LNCaP clone FGC (cell line): ENCODE results near the gene SS18L1.

Experiments
- DNase-seq: peaks from one replicate; pipeline ENCODE4 v3.0.0-alpha.2; 2011; ENCODE audit warnings: low read depth
- H3K4me3 ChIP-seq: 2 replicates; pipeline ENCODE4 v1.5.1; 2011; ENCODE audit warnings: mild to moderate bottlenecking, low read depth, low read length, control low read depth
- TF ChIP-seq, protein P1 (sequence below): IDR thresholded peaks from 2 replicates; pipeline ENCODE4 v1.5.1; 2012; ENCODE audit warnings: mild to moderate bottlenecking; ENCODE audit not compliant: control insufficient read depth, insufficient read depth; ENCODE audit errors: extremely low read depth

The SS18L1 gene

DNA sequence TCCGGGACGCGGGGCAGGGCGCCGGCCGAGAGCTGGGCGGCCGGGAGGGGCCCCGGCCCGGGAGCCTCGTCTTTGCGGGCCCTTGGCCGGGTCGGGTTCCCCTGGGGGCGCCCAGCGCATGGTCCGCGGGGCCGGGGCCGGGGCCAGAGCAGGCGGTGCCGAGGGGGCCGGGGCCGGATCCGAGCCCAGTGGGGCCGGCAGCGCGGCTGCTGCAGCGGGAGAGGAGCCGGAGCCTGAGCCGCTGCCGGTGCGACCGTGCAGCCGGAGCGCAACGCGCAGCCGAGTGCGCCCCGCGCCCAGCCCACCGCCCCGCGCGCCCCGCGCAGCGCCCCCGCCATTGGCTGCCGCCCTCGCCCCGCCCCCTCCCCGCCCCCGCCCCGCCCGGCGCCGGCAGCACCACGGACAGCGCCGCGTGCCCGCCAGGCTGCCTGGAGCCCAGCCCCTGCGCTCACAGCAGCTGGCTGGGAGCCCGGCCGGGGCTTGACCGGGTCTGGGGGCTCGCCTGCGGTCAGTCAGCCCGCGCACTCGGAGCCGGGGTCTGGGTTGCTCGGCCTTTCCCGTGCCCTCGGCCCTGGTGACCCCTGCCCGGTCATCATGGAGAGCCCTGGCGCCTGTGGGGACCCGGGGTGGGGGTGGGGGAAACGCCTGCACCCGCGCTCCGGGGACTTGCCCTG is 76.6 kb downstream of the SS18L1 start, which contains the start of gene HRH3:
TSS of gene HRH3 (minus strand) at position 287 of the 674 bp plus-strand sequence. CDS start 308 bp downstream, outside the sequence.
- H3K4me3 ChIP-seq: peak within 1 kb of the TSS; percentile 18; the same call in 1 of the 2 replicates
- DNase-seq: no peak
- TF ChIP-seq, protein P1, sequence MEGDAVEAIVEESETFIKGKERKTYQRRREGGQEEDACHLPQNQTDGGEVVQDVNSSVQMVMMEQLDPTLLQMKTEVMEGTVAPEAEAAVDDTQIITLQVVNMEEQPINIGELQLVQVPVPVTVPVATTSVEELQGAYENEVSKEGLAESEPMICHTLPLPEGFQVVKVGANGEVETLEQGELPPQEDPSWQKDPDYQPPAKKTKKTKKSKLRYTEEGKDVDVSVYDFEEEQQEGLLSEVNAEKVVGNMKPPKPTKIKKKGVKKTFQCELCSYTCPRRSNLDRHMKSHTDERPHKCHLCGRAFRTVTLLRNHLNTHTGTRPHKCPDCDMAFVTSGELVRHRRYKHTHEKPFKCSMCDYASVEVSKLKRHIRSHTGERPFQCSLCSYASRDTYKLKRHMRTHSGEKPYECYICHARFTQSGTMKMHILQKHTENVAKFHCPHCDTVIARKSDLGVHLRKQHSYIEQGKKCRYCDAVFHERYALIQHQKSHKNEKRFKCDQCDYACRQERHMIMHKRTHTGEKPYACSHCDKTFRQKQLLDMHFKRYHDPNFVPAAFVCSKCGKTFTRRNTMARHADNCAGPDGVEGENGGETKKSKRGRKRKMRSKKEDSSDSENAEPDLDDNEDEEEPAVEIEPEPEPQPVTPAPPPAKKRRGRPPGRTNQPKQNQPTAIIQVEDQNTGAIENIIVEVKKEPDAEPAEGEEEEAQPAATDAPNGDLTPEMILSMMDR: no peak

DNA sequence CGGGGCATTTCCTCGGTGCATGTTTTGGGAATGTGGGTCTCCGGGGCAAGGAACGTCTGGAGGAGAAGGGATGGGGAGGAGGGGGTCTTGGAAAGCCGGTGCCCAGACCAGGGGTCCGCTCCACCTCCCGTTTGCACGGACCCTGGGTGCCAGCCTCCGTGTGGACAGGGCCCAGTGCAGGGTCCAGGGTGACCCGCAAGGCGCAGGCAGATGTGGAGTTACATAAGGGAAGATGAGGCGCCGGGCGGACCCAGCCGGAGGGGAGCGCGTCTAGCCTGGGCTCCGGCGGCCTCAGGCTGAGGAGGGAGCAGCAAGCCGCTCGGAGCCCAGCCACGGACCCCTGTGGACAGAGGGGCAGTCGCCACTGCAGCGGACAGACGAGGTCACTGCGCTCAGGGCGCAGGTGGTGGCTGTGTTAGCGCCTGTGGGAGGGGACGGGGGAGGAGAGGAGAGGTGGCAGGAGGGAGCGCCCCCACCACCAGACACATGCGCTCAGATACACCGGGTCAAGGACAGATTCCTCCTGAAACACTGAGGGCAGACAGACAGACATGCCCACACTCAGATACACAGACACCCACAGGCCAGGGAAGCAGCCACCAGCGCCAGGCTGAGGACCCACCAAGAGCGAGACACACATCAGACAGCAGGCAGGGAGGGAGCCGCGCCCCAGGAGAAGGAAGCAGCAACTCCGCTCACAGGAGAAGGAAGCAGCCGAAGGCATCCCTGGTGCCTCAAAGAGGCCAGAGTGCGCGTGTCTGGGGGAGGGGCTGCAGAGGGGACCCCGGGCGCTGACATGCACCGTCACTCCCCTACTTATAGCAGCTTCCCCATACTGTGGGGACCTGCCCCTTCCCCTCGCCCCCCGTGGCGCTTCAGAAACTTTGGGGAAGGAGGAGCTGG is 77.3 kb downstream of the SS18L1 start:
- TF ChIP-seq, protein P1: no peak
- DNase-seq: no peak
- H3K4me3 ChIP-seq: no peak overlapping the region

DNA sequence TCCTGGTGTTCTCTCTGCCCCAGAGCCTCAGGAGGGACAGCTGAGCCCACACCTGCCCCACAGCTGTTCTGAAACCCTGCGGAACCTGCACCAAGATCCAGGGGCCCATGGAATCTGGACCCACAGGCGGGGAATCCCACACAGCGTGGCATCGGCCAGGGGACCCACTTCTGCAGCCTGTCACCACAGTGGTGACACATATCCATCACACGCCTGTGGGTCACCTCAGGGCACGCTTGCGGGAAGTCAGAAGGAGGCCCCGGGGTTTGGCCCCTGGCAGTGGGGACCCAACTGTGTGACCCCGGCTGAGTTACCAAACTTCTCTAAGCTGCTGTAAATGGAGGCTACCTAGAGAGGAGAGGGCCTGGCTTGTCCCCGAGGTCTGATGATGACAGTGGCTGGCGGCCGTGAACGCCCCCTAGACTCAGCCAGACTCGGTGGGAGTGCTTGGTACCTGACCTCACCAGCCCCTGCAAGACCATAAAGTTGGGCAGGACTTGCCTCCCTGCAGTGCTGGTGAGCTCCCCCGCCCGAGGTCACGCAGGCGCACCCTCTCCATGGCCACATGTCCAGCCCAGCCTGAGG is 78.8 kb downstream of the SS18L1 start:
- no peak overlapping the region for H3K4me3 ChIP-seq
- DNase-seq: no peak
- TF ChIP-seq, protein P1: no peak

DNA sequence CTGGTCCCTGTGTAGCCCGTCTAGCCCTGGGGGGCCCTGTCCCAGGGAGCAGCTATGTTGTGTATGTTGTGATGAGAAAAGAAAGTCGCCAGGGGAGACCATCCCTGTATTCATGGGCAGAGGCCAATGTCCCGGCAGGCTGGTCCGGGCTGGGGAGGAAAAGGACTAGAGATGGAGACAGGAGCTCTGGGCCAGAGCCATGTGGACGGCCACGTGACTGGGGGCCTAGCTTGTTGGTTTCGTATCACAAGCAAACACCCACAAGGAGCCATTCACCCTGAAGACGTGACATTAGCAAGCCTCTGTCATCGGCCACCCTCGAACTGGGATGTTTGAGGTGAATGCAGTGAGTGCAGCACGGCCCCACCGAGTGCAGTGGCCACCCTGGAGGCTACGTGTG is 79.4 kb downstream of the SS18L1 start:
- TF ChIP-seq, protein P1: no peak

DNA sequence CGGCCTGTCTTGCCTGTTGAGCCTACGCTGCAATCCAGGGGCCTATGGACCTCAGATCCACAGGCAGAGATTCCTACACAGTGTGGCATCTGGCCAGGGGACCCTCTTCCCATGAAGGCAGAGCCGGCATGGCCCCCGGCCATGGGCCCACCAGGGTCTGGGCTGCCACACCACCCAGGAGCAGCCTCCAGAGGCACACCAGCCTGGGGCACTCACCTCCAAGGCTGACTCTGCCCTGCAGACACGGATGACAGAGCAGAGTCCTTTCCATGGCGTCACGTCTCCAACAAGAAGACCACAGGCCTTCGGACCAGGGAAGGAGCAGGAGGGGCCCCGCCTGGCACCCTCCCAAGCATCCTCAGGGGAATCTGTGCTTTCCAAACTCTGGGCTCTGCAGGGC is 80.0 kb downstream of the SS18L1 start:
- no peak for DNase-seq
- TF ChIP-seq, protein P1: no peak
- no peak overlapping the region for H3K4me3 ChIP-seq

More for the DNA sequence above, 79.4 kb downstream of the SS18L1 start:
- no peak for DNase-seq
- no peak overlapping the region for H3K4me3 ChIP-seq

DNA sequence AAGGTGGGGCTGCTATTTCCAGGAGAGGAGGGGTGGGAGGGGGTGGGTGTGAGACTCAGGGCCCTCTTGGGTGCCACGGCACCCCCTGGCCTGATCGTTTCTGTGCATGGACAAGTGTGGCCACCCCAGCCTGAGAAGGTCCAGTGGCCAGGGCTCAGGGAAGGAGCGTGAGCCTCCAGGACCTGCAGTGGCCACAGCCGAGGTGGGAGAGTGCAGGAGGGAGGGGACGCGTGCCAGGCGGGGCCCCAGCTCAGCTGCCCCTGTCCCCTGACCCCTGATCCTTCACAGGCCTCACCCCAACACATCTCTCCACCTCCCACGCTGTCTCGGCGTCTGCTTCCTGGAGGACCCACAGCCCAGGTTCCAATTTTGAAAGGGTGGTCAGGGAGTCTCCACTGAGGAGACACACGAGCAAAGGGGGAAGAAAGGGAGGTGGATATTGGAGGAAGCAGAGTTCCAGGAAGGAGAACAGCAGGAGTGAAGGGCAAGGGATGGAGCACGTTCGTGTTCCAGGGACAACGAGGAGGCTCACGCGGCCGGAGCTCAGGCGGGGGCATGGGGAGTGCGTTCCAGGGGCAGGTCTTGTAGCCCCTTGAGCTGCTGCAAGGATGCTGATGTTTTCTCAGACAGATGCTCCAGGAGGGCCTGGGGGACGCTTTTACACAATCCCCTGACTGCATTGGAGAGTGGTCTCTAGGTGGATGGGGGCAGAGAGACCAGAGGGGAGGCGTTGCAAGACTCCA is 80.7 kb downstream of the SS18L1 start:
- TF ChIP-seq, protein P1: no peak
- no peak overlapping the region for H3K4me3 ChIP-seq
- DNase-seq: no peak
